ENCODE data around the gene SHROOM3. TPM values are rescaled to one million over a fixed set of nuclear protein-coding genes. Genes with fewer than 3 reads are reported as not detected.

The SHROOM3 gene
- total RNA-seq, 2 donors from 2014 or later: 139 to 171 TPM

DNA sequence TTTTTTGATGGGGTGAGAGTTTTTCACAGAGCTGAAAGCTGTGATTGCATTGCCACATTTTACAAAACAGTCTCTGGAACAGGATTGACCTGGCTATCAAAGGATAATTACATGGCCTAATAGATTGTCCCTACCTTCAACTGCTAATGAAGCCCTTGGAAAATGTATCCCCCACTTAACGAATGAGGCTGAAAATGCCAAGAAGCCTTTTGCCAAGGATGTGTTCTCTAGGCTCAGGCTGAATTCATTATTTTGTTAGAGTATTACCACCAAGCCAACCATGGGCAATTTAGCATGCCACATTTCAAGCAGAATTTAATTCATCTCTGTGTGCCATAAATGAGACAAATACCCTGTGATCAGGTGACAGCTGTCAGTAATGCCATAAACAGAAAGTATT is 35.5 kb downstream of the SHROOM3 start:
- TF ChIP-seq, protein P1, sequence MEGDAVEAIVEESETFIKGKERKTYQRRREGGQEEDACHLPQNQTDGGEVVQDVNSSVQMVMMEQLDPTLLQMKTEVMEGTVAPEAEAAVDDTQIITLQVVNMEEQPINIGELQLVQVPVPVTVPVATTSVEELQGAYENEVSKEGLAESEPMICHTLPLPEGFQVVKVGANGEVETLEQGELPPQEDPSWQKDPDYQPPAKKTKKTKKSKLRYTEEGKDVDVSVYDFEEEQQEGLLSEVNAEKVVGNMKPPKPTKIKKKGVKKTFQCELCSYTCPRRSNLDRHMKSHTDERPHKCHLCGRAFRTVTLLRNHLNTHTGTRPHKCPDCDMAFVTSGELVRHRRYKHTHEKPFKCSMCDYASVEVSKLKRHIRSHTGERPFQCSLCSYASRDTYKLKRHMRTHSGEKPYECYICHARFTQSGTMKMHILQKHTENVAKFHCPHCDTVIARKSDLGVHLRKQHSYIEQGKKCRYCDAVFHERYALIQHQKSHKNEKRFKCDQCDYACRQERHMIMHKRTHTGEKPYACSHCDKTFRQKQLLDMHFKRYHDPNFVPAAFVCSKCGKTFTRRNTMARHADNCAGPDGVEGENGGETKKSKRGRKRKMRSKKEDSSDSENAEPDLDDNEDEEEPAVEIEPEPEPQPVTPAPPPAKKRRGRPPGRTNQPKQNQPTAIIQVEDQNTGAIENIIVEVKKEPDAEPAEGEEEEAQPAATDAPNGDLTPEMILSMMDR (IDR thresholded peaks at IDR 0.05): no peak
- H3K36me3 ChIP-seq: no peaks in the 10 kb centered on the region
- no peaks in the 10 kb centered on the region for H3K4me1 ChIP-seq (ENCODE audit: control insufficient read depth in 1 of 2, low read depth in 2 of 2)
- H3K9me3 ChIP-seq: no peaks in the 10 kb centered on the region
- ATAC-seq (ENCODE audit: insufficient number of reproducible peaks, low FRiP score, low read depth) (no peak), DNase-seq (ENCODE audit: low spot score) (no peak)
- no peak overlapping the region for H3K4me3 ChIP-seq
- H3K27me3 ChIP-seq (replicated peaks; ENCODE audit: insufficient read depth): no peaks in the 10 kb centered on the region
- H3K27ac ChIP-seq: no peak overlapping the region

DNA sequence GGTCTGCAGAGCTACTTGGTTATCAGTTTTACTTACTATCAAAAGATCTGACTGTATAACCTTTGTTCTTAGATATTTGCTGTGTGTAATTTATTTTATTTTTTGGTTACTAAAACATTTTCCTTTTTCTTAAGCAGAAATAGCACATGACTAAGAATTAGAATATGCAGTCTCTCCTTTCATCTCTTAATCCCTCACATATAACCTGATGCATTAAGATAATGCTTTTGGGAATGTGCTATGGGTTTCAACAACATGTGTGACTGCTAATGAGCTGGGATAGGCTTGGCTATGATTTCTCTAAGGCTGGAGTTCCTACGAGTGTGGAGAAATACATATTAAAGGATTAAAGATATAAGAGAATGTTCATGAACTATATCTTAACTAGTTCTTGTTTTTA is 41.5 kb downstream of the SHROOM3 start:
- H3K4me1 ChIP-seq (ENCODE audit: control insufficient read depth in 1 of 2, low read depth in 2 of 2): no peaks in the 10 kb centered on the region
- H3K4me3 ChIP-seq: no peak overlapping the region

DNA sequence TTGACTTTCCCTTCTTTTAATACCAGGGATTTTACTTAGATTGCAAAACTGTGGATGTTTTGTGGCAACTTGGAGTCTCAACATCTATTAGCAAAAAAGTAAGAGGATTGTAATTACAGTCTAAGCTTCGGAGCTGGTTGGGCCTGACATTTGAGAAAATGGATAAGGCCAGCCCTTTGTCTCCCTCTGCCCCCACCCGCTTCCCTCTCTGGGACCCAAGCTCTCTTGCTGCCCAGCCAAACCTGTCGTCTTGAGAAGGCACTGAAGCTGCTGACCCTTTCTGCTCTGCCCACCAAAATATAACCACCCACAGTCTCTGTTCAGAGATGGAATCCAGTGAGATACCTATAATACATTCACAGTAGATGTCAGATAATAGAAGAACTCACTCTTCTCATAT is 49.6 kb downstream of the SHROOM3 start:
- no peak for ATAC-seq (ENCODE audit: insufficient number of reproducible peaks, low FRiP score, low read depth)

More for the DNA sequence above, 41.5 kb downstream of the SHROOM3 start:
- no peak overlapping the region for H3K27ac ChIP-seq
- peaks cover 5% of the 10 kb centered on the region for H3K9me3 ChIP-seq
- TF ChIP-seq, protein P1 (IDR thresholded peaks at IDR 0.05): no peak
- no peaks in the 10 kb centered on the region for H3K27me3 ChIP-seq (replicated peaks; ENCODE audit: insufficient read depth)
- DNase-seq (ENCODE audit: low spot score): no peak
- H3K36me3 ChIP-seq: no peaks in the 10 kb centered on the region
- ATAC-seq (ENCODE audit: insufficient number of reproducible peaks, low FRiP score, low read depth): no peak

DNA sequence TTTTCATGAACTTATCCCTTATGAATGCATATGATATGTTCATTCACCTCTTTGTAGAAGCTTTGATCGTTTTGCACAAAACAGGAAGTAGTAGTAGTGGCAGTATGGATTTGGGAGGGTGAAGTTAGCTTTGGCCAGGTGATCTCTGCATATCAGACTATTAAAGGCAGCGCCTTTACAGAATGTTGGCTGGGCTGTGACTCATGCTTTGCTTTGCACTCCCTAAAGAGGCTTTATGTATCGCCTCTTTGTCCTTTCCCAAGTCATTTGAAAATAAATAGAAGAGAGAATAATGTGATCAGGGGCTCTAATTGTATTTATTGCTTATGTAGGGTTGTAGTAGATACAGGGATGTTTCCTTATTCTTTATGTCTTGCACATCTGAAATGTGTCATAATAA is 50.4 kb downstream of the SHROOM3 start:
- H3K36me3 ChIP-seq: no peaks in the 10 kb centered on the region
- no peaks in the 10 kb centered on the region for H3K4me1 ChIP-seq (ENCODE audit: control insufficient read depth in 1 of 2, low read depth in 2 of 2)
- ATAC-seq (ENCODE audit: insufficient number of reproducible peaks, low FRiP score, low read depth) (no peak), DNase-seq (ENCODE audit: low spot score) (no peak)
- peaks cover 2% of the 10 kb centered on the region for H3K9me3 ChIP-seq
- no peaks in the 10 kb centered on the region for H3K27me3 ChIP-seq (replicated peaks; ENCODE audit: insufficient read depth)
- H3K4me3 ChIP-seq: no peak overlapping the region
- TF ChIP-seq, protein P1 (IDR thresholded peaks at IDR 0.05): no peak
- no peak overlapping the region for H3K27ac ChIP-seq

More for the DNA sequence above, 49.6 kb downstream of the SHROOM3 start:
- no peaks in the 10 kb centered on the region for H3K4me1 ChIP-seq (ENCODE audit: control insufficient read depth in 1 of 2, low read depth in 2 of 2)
- no peaks in the 10 kb centered on the region for H3K36me3 ChIP-seq
- H3K27ac ChIP-seq: no peak overlapping the region
- TF ChIP-seq, protein P1 (IDR thresholded peaks at IDR 0.05): no peak
- DNase-seq (ENCODE audit: low spot score): no peak
- H3K4me3 ChIP-seq: no peak overlapping the region
- H3K9me3 ChIP-seq: peaks cover 5% of the 10 kb centered on the region
- no peaks in the 10 kb centered on the region for H3K27me3 ChIP-seq (replicated peaks; ENCODE audit: insufficient read depth)

DNA sequence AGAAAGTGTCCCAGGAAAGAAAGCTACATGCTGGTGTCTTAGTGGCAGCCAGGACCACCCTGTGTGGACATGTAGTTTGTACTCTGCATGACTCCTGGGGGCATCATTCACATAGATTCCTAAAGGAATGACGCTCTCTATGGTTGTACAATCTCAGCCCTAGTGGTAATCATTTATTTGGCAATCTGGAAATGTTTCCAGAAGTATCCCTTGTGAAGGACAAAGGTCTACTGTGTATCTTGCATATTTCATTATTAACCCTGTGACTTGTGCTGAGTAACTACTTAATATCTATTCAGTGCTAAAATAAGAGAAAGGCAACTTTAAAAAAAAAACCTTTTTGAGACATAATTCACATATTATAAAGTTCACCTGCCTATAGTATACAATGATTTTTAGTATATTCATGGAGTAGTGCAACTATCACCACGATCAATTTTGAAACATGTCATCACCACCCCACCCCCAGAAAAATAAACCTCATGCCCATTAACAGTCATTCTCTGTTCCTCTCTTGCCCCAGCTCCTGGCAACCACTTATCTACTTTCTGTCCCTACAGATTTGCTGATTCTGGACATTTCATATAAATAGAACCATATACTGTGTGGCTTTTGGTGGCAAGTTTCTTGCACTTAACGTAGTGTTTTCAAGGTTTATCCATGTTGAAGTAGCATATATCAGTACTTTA is 51.7 kb downstream of the SHROOM3 start:
- H3K36me3 ChIP-seq: no peaks in the 10 kb centered on the region
- H3K9me3 ChIP-seq: no peaks in the 10 kb centered on the region
- TF ChIP-seq, protein P1 (IDR thresholded peaks at IDR 0.05): no peak
- no peak for ATAC-seq (ENCODE audit: insufficient number of reproducible peaks, low FRiP score, low read depth)
- DNase-seq (ENCODE audit: low spot score): no peak
- H3K4me3 ChIP-seq: no peak overlapping the region
- no peak overlapping the region for H3K27ac ChIP-seq
- H3K4me1 ChIP-seq (ENCODE audit: control insufficient read depth in 1 of 2, low read depth in 2 of 2): no peaks in the 10 kb centered on the region
- H3K27me3 ChIP-seq (replicated peaks; ENCODE audit: insufficient read depth): no peaks in the 10 kb centered on the region
